ENCODE measurements around the gene LASP1.

LASP1 gene

DNA sequence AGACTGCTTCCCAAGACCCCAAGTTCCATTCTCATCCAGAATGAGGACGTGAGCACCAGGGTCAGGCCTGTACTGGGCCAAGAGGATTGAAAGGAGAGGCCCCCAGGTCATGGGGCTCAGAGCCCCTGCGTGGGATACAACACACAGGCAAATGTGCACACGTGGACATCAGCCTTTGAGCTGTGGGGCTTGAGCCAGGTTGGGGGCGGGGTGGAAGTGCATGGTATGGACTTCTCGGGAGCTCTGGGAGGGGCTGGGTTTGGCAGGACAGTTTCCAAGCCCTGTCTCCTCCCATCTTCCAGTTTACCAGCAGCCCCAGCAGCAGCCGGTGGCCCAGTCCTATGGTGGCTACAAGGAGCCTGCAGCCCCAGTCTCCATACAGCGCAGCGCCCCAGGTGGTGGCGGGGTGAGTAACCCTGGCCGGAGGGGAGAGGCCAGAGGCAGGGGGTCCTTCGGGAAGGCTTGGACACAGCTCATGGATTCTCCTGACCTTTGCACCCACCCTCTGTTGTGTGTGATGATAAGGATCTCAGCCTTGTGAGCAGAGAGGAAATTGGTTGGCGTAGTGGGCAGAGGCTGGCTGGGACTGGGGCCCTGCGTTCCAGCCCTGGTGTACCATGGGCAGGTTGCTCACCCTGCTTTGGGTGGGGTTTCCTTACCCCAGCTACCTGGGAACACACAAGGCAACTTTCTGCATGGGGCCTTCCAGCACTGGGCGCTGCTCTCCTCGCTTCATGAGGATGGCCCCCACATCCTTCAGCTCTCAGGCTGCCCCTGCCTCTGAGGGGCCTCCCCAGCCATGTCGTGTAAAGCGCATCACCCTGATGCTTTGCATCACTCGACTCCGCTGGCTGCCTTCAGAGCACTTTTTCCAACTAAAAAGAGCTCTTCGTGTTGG, 45.1 kb downstream of the LASP1 start:
- no peak overlapping the region for H3K27ac ChIP-seq
- TF ChIP-seq, protein P1, sequence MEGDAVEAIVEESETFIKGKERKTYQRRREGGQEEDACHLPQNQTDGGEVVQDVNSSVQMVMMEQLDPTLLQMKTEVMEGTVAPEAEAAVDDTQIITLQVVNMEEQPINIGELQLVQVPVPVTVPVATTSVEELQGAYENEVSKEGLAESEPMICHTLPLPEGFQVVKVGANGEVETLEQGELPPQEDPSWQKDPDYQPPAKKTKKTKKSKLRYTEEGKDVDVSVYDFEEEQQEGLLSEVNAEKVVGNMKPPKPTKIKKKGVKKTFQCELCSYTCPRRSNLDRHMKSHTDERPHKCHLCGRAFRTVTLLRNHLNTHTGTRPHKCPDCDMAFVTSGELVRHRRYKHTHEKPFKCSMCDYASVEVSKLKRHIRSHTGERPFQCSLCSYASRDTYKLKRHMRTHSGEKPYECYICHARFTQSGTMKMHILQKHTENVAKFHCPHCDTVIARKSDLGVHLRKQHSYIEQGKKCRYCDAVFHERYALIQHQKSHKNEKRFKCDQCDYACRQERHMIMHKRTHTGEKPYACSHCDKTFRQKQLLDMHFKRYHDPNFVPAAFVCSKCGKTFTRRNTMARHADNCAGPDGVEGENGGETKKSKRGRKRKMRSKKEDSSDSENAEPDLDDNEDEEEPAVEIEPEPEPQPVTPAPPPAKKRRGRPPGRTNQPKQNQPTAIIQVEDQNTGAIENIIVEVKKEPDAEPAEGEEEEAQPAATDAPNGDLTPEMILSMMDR (IDR thresholded peaks at IDR 0.05): no peak
- TF ChIP-seq ZFX (IDR thresholded peaks at IDR 0.05; ENCODE audit: borderline replicate concordance): no peak

DNA sequence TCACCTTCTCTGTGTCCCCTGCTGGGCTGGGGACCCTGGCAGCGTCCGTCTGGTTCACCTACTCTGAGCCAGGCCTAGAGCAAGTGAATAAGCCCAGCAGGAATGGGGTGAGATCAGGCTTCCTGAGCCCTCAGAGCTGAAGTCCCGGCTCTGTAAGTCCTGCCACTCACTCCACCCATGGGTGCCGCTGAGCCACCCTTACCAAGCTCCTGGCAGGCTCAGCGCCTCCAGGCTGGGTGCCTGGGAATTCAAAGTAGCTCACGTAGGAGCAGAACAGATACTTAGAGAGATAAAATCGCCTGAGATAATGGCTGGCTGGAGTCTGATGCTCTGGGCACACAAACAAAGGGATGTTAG, 45.8 kb downstream of the LASP1 start:
- no peak overlapping the region for H3K27ac ChIP-seq
- TF ChIP-seq ZFX (IDR thresholded peaks at IDR 0.05; ENCODE audit: borderline replicate concordance): no peak
- TF ChIP-seq, protein P1 (IDR thresholded peaks at IDR 0.05): no peak

DNA sequence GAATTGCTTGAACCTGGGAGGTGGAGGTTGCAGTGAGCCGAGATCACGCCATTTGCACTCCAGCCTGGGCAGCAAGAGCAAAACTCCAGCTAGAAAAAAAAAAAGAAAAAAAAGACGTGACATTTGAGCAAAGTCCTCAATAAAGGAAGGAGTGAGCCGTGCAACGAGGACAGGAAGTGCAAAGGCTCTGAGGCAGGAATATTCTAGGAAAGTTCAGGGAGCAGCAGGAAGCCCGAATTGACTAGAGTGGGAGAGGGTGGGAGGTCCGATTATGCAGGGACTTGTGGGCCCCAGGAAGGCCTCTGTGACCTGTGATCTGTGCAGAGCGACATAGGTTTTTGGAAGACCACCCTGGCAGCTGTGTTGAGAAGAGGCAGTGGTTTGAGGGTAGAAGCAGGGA, 46.9 kb downstream of the LASP1 start:
- H3K27ac ChIP-seq: no peak overlapping the region

DNA sequence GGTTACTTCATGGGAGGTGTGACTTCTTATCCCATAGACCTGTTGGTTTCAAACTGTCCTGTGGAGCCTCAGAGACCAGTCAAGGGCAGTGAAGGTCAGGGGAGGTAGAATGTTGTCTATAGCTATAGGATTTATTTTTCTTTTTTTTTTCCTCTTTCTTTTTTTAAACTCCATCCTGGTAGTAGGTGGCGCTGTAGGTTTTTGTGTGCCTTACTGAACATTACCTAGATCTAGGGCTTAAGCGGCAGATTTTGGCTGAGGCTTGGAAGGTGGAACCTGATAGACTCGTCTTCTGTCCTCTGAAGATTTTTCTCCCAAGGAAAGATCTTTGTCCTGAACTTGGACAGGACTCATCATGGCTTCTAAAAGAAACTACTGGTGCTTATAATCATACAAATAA, 47.4 kb downstream of the LASP1 start:
- TF ChIP-seq, protein P1 (IDR thresholded peaks at IDR 0.05): peak; percentile 22; the same call in 1 of the 2 replicates
- TF ChIP-seq ZFX (IDR thresholded peaks at IDR 0.05; ENCODE audit: borderline replicate concordance): no peak
- H3K27ac ChIP-seq: no peak overlapping the region

More for the DNA sequence above, 46.9 kb downstream of the LASP1 start:
- TF ChIP-seq ZFX (IDR thresholded peaks at IDR 0.05; ENCODE audit: borderline replicate concordance): no peak
- TF ChIP-seq, protein P1 (IDR thresholded peaks at IDR 0.05): no peak

DNA sequence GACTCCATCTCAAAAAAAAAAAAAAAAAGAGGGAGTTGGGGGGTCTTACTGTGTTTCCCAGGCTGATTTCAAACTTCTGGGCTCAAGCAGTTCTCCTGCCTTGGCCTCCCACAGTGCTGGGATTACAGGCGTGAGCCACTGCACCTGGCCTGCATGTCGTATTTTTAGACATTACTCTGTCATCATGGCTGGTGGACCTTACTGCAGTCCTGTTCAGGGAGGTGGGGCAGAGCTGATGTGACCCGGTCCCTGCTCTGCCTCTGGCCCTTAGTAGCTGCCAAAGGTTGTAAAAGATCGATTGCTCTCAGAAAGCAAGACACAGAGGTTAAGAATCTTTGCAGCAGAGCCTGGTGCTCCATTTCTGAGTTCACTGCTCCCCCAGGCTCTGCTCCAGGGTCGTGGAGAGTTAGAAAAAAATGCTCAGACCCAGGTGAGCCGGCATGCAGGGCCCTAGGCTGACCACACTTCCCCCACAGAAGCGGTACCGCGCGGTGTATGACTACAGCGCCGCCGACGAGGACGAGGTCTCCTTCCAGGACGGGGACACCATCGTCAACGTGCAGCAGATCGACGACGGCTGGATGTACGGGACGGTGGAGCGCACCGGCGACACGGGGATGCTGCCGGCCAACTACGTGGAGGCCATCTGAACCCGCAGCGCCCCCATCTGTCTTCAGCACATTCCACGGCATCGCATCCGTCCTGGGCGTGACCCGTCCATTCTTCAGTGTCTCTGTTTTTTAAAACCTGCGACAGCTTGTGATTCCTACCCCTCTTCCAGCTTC, 48.5 kb downstream of the LASP1 start:
- TF ChIP-seq, protein P1 (IDR thresholded peaks at IDR 0.05): no peak
- TF ChIP-seq ZFX (IDR thresholded peaks at IDR 0.05; ENCODE audit: borderline replicate concordance): no peak
- no peak overlapping the region for H3K27ac ChIP-seq

DNA sequence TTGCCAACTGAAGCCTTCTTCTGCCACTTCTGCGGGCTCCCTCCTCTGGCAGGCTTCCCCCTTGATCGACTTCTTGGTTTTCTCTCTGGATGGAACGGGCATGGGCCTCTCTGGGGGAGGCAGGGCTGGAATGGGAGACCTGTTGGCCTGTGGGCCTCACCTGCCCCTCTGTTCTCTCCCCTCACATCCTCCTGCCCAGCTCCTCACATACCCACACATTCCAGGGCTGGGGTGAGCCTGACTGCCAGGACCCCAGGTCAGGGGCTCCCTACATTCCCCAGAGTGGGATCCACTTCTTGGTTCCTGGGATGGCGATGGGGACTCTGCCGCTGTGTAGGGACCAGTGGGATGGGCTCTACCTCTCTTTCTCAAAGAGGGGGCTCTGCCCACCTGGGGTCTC, 49.1 kb downstream of the LASP1 start:
- H3K27ac ChIP-seq: no peak overlapping the region

More for the DNA sequence above, 49.1 kb downstream of the LASP1 start:
- TF ChIP-seq, protein P1 (IDR thresholded peaks at IDR 0.05): no peak
- no peak for TF ChIP-seq ZFX (IDR thresholded peaks at IDR 0.05; ENCODE audit: borderline replicate concordance)
